Transverse colon (tissue), 4 donors: ENCODE results near the gene DMRTC2. TPM values are rescaled to one million over a fixed set of nuclear protein-coding genes. Genes with fewer than 3 reads are reported as not detected.

ENCODE experiments used
- DNase-seq: peaks from one replicate; pipeline ENCODE4 v3.0.0-alpha.2; 2019
- H3K27ac ChIP-seq, 4 donors: fragments of 200-600 bp; sonication (generic); 2 replicates each; pipeline ENCODE4 v1.5.1; 2016 to 2018; ENCODE audit warnings: inconsistent platforms in 4 of 4
- H3K27me3 ChIP-seq: fragments of 200-600 bp; sonication (generic); 2 replicates; pipeline ENCODE4 v1.5.1; 2017; ENCODE audit warnings: inconsistent platforms
- H3K36me3 ChIP-seq, 4 donors: fragments of 200-600 bp; sonication (generic); 2 replicates each; pipeline ENCODE4 v1.5.1; 2017 to 2019; ENCODE audit warnings: inconsistent platforms in 4 of 4
- H3K4me1 ChIP-seq, 4 donors: fragments of 200-600 bp; sonication (generic); 2 replicates each; pipeline ENCODE4 v1.5.1; 2017 to 2020; ENCODE audit warnings: inconsistent platforms in 4 of 4
- H3K4me3 ChIP-seq, 4 donors: fragments of 200-600 bp; sonication (generic); 1 replicate in 1 of 4; 2 replicates in 3 of 4; pipeline versions ENCODE4 v1.5.1 to v1.6.1; 2017 to 2019; ENCODE audit warnings: inconsistent platforms in 4 of 4
- H3K9me3 ChIP-seq, 2 donors: fragments of 200-600 bp; sonication (generic); 2 replicates each; pipeline ENCODE4 v1.5.1; 2017 to 2019; ENCODE audit warnings: inconsistent platforms in 2 of 2
- CTCF ChIP-seq, 5 experiments: fragments of 200-600 bp in 3 of 5; fragments of 450-650 bp in 2 of 5; sonication (generic) in 3 of 5; IDR thresholded peaks; 1 replicate in 2 of 5; 2 replicates in 3 of 5; pipeline ENCODE4 v1.5.1; 2016 to 2017; ENCODE audit warnings: antibody characterized with exemption in 5 of 5, inconsistent platforms in 3 of 5, mild to moderate bottlenecking in 2 of 5, moderate library complexity in 1 of 5
- EP300 ChIP-seq: sonication (generic); formaldehyde crosslinking; IDR thresholded peaks from one replicate; pipeline ENCODE4 v1.6.1; 2017; ENCODE audit warnings: antibody characterized with exemption, low read depth
- POLR2A ChIP-seq: fragments of 450-650 bp; IDR thresholded peaks from one replicate; pipeline ENCODE4 v1.6.1; 2016; ENCODE audit warnings: antibody characterized with exemption, mild to moderate bottlenecking, moderate library complexity
- POLR2AphosphoS5 ChIP-seq, 3 donors: sonication (generic); formaldehyde crosslinking; IDR thresholded peaks; one replicate each; pipeline ENCODE4 v1.6.1; 2016; ENCODE audit warnings: antibody characterized with exemption in 3 of 3
- WGBS, 2 donors: methylation state at CpG; one replicate each; pipeline ENCODE4 v1.1.5; 2018; ENCODE audit warnings: low coverage in 1 of 2; 5-methylcytosine and 5-hydroxymethylcytosine counted together
- in situ Hi-C, 4 donors: fragments of 200-750 bp; cut with MboI; loops; one replicate each; pipeline versions ENCODE4 v1.15.0 to v1.15.1; 2017; ENCODE audit warnings: low sequenced_read_pairs in 3 of 4, low pct_ligation_motif_present in 1 of 4, low pct_unique_long_range_greater_than_20kb in 1 of 4
- intact Hi-C: fragments of 100-400 bp; cut with DNase I; formaldehyde crosslinking; loops from one replicate; pipeline ENCODE4 v1.15.1; 2023; ENCODE audit warnings: low total_unique reads
- total RNA-seq, 4 donors: library from RNA; depleted of rRNA; stranded (reverse); fragments of >200 nt; gene quantifications; one replicate each; pipeline ENCODE4 v1.1.0, GENCODE V29; 2016

The DMRTC2 gene
- total RNA-seq, 4 donors from 2014 or later = not detected

- no peaks in the 10 kb centered on the region for H3K4me1 ChIP-seq
- TF ChIP-seq EP300 (no peak), POLR2AphosphoS5 (IDR thresholded peaks at IDR 0.05) (no peak), CTCF (IDR thresholded peaks at IDR 0.05) (no peak), POLR2A (no peak)
- no peak within 1 kb of the TSS for H3K27ac ChIP-seq
- in situ Hi-C loops = loop anchor here in 1 of 4 donors (25.0 kb wide), 1 partner anchor 357 kb away; no protein-coding TSS in a partner anchor
- no peaks in the 10 kb centered on the region for H3K36me3 ChIP-seq
- H3K4me3 ChIP-seq = no peak within 1 kb of the TSS
- H3K27me3 ChIP-seq = peaks cover 20% of the 10 kb centered on the region
- H3K9me3 ChIP-seq = no peaks in the 10 kb centered on the region
- 84% methylated on average over 30 of the region's 30 CpGs; no CpG with 5 or more reads in 1 of the 2 donors for WGBS, 2 donors
- intact Hi-C loops = no loop called here
- DNase-seq = no peak
These were observed 241 bp upstream of the DMRTC2 start, which contains the start of gene LYPD4 for GRCh38 chr19:41844601-41845000. LYPD4 (minus strand) TSS chr19:41844683; CDS start chr19:41839285, 5,398 bp downstream.

DNA sequence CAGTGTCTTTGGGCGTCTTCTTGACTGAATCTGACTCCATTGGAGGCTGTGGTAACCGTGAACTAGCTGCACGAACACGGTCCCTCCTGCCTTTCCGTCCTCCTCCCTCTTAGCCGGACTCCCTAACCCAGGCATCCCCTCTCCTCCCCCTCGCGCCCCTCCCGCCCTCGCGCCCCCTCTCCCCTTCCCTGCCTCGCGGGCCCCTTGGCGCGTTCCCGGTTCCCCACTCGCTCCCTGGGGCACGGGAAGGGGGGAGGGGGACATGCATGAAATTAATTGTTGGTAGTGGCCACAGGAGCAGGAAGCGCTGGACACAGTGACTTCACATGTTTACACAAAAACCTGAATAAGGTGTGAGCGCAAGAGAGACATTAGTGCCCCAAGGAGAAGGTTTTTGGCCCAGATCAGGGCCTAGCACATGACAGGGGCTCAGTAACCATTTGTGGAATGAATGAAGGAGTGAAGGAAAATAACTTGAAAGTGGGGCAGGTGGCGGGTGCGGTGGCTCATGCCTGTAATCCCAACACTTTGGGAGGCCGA is 279 bp downstream of the DMRTC2 start:
- no peak for DNase-seq
- no peak for TF ChIP-seq POLR2AphosphoS5 (IDR thresholded peaks at IDR 0.05)
- no peak for TF ChIP-seq CTCF (IDR thresholded peaks at IDR 0.05)
- no peak for TF ChIP-seq EP300
- no peak for TF ChIP-seq POLR2A
- in situ Hi-C loops = loop anchor here in 1 of 4 donors (25.0 kb wide), 1 partner anchor 358 kb away; no protein-coding TSS in a partner anchor

GRCh38 chr19:41847351-41848105 is 2.7 kb downstream of the DMRTC2 start:
- H3K4me3 ChIP-seq = no peak overlapping the region
- no peak for DNase-seq
- peaks cover 21% of the 10 kb centered on the region for H3K27me3 ChIP-seq
- no peaks in the 10 kb centered on the region for H3K36me3 ChIP-seq
- H3K27ac ChIP-seq = no peak overlapping the region
- H3K4me1 ChIP-seq = no peaks in the 10 kb centered on the region
- in situ Hi-C loops (loop anchor here in 1 of 4 donors (25.0 kb wide), 1 partner anchor 360 kb away; no protein-coding TSS in a partner anchor), intact Hi-C loops (no loop called here)
- 92 to 96% methylated on average over 5 to 19 of the region's 19 CpGs for WGBS, 2 donors
- no peak for TF ChIP-seq CTCF (IDR thresholded peaks at IDR 0.05)
- no peak for TF ChIP-seq POLR2A
- TF ChIP-seq POLR2AphosphoS5 (IDR thresholded peaks at IDR 0.05) = no peak
- TF ChIP-seq EP300 = no peak
- H3K9me3 ChIP-seq = no peaks in the 10 kb centered on the region

More for the DNA sequence above, 279 bp downstream of the DMRTC2 start:
- H3K27ac ChIP-seq = no peak overlapping the region
- H3K9me3 ChIP-seq = no peaks in the 10 kb centered on the region
- no peak overlapping the region for H3K4me3 ChIP-seq
- no peaks in the 10 kb centered on the region for H3K36me3 ChIP-seq
- intact Hi-C loops = no loop called here
- 88 to 96% methylated on average over 5 to 23 of the region's 23 CpGs for WGBS, 2 donors
- no peaks in the 10 kb centered on the region for H3K4me1 ChIP-seq
- H3K27me3 ChIP-seq = peaks cover 15% of the 10 kb centered on the region

DNA sequence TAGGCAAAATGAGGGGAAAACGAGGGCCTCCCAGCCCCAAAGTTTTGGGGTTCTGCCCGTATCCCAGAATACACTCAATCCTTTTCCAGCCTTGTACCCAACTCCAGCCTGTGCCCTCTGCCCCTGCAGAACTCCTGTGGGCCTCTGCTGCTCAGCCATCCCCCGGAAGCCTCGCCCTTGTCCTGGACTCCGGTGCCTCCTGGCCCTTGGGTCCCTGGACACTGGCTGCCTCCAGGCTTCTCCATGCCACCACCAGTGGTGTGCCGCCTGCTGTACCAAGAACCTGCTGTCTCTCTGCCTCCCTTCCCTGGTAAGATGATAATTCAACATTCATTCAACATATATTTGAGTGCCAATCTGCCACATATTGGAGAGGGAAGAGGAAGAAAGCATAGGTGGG is 3.8 kb downstream of the DMRTC2 start:
- WGBS, 2 donors = 81 to 100% methylated on average over 1 to 6 of the region's 6 CpGs
- in situ Hi-C loops = loop anchor here in 1 of 4 donors (25.0 kb wide), 1 partner anchor 361 kb away; no protein-coding TSS in a partner anchor

More for the DNA sequence above, 3.8 kb downstream of the DMRTC2 start:
- no peak for DNase-seq
- Histone ChIP-seq H3K4me3 (no peak overlapping the region), H3K27ac (no peak overlapping the region), H3K27me3 (peaks cover 26% of the 10 kb centered on the region), H3K4me1 (no peaks in the 10 kb centered on the region), H3K36me3 (no peaks in the 10 kb centered on the region), H3K9me3 (no peaks in the 10 kb centered on the region)
- no peak for TF ChIP-seq CTCF (IDR thresholded peaks at IDR 0.05)
- TF ChIP-seq POLR2AphosphoS5 (IDR thresholded peaks at IDR 0.05) = no peak
- no peak for TF ChIP-seq POLR2A
- no peak for TF ChIP-seq EP300
- intact Hi-C loops = no loop called here
